GM13976 (cell line): ENCODE data around the gene AIPL1.
A peak's percentile ranks its signal among the peaks of the same experiment; 100 is the strongest.

ENCODE experiments used
- DNase-seq: peaks from one replicate; pipeline ENCODE4 v3.0.0; 2012; ENCODE audit warnings: low spot score
- in situ Hi-C: fragments of 300-500 bp; cut with MboI; formaldehyde crosslinking; loops from one replicate; pipeline ENCODE4 v1.12.0; 2022; ENCODE audit warnings: low sequenced_read_pairs, mixed read lengths, inconsistent platforms; ENCODE audit not compliant: unreplicated experiment
- TF ChIP-seq, protein P1 (sequence below): IDR thresholded peaks from 2 replicates; pipeline ENCODE4 v1.5.1; 2012; ENCODE audit warnings: borderline replicate concordance, mild to moderate bottlenecking; ENCODE audit not compliant: insufficient read depth; ENCODE audit errors: extremely low read depth, missing control alignments, control extremely low read depth

AIPL1 gene

GRCh38 chr17:6443692-6444570 lies 9.0 kb upstream of the AIPL1 start, which contains the start of gene PIMREG:
Gene PIMREG (plus strand): TSS chr17:6444455. CDS start chr17:6445111, 656 bp downstream.
- in situ Hi-C loops: no loop called here
- peak; percentile 97 for DNase-seq
- TF ChIP-seq, protein P1, sequence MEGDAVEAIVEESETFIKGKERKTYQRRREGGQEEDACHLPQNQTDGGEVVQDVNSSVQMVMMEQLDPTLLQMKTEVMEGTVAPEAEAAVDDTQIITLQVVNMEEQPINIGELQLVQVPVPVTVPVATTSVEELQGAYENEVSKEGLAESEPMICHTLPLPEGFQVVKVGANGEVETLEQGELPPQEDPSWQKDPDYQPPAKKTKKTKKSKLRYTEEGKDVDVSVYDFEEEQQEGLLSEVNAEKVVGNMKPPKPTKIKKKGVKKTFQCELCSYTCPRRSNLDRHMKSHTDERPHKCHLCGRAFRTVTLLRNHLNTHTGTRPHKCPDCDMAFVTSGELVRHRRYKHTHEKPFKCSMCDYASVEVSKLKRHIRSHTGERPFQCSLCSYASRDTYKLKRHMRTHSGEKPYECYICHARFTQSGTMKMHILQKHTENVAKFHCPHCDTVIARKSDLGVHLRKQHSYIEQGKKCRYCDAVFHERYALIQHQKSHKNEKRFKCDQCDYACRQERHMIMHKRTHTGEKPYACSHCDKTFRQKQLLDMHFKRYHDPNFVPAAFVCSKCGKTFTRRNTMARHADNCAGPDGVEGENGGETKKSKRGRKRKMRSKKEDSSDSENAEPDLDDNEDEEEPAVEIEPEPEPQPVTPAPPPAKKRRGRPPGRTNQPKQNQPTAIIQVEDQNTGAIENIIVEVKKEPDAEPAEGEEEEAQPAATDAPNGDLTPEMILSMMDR: no peak

- TF ChIP-seq, protein P1: no peak
- in situ Hi-C loops: no loop called here
- no peak for DNase-seq
Measured at GRCh38 chr17:6442775-6443174, 7.9 kb upstream of the AIPL1 start.

DNA sequence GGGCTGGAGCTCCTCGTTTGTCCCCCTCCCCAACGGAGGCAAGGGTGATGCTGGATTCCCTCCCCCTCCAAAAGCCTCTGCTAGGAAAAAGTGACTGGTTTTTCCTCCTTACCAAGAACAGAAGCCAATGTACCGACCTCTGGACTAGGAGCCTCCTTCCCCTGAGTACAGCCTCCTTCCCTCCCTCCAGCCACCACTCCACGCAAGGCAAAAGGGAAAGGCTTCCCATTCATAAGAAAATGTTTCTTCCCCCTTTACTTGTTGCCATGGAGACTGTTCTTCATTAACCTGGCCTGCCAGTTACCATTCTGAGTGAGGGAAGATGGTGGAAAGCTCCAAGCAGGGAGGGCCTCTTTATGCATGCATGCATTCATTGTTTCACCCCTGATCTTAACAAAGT lies 5.0 kb upstream of the AIPL1 start:
- in situ Hi-C loops: no loop called here
- TF ChIP-seq, protein P1: no peak
- no peak for DNase-seq

DNA sequence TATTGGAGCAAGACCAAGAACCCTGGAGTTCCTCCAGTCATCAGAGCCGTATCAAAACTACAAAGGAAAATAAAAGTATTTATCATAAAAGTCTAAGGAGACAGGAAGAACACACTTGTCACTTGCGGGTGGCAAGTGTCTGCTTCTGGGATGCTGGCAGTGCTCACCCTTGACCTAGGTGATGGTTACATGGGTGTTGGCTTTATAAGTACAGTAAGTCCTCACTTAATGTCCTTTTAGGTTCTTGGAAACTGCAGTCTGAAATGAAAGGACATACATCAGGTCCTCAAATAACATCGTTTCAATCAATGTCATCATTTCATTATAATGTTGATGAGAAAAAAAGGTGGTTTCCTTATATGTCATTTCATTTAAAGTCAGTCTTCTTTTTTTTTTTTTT lies 3.0 kb upstream of the AIPL1 start:
- DNase-seq: no peak
- TF ChIP-seq, protein P1: no peak
- in situ Hi-C loops: no loop called here

- DNase-seq: no peak
- TF ChIP-seq, protein P1: no peak
- in situ Hi-C loops: no loop called here
Measured at GRCh38 chr17:6437466-6437865, 2.5 kb upstream of the AIPL1 start.

DNA sequence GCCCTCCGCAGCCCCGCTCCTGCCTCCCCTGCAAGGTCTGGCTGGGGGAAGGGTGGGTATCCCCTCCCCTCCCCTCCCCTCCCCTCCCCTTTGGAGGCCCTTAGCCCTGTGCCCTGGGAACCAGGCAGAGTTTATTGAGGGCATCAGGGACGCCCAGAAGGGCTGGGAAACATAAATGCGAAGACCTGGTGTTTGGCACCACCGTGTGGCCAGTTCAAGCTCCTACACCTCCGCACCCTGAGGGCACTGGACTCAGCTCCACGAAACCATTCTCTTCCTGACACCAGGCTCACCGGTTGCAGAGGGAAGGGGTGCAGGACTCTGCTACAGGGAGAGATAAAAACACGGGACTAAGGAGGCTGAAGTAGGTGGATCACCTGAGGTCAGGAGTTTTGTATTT lies 1.0 kb upstream of the AIPL1 start:
- in situ Hi-C loops: no loop called here
- DNase-seq: peak; percentile 87
- TF ChIP-seq, protein P1: peak; percentile 82

DNA sequence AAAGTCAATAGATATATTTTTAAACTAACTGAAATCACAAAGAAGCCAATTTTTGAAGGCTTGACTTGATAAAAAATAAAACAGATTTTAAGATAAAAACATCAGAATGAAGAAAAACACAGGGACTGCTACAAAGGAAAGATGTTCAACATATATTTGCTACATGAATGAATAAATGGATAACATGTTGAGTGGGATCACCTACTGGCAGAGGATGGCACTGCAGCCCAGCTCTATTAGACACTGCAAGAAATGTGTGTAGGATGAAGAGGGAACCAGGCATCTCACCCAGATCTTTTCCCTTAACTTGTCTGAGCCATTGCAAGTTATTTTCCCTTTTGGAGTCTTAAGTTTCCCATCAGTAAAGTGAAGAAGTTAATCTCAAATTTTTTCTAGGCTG lies 4.2 kb downstream of the AIPL1 start:
- in situ Hi-C loops: no loop called here
- no peak for DNase-seq
- TF ChIP-seq, protein P1: no peak
